Stromal cell of bone marrow (primary cell): ENCODE results near the gene FBXL7.

Source experiments
- DNase-seq: peaks from one replicate; pipeline ENCODE4 v3.0.0-alpha.2; 2012; ENCODE audit warnings: low read depth

The FBXL7 gene

DNA sequence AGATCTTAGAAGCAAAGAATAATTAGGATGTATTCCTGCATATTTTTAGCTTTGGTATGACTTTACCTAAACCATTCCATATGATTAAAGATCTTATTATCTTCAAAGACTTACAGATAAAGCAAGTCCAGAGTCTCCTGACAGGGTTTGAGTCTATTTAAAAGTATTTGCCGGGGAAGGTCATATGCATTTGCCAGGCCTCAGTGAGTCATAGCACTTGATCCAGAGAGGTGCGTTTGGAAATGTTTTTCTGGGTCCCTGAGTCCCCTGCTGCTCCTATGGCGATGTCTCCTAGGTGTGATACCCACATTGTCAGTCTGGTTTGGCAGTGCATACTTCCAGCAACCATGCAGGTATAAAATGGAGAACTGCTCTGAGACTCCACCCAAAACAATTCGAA, 217.0 kb downstream of the FBXL7 start:
- DNase-seq: no peak

DNA sequence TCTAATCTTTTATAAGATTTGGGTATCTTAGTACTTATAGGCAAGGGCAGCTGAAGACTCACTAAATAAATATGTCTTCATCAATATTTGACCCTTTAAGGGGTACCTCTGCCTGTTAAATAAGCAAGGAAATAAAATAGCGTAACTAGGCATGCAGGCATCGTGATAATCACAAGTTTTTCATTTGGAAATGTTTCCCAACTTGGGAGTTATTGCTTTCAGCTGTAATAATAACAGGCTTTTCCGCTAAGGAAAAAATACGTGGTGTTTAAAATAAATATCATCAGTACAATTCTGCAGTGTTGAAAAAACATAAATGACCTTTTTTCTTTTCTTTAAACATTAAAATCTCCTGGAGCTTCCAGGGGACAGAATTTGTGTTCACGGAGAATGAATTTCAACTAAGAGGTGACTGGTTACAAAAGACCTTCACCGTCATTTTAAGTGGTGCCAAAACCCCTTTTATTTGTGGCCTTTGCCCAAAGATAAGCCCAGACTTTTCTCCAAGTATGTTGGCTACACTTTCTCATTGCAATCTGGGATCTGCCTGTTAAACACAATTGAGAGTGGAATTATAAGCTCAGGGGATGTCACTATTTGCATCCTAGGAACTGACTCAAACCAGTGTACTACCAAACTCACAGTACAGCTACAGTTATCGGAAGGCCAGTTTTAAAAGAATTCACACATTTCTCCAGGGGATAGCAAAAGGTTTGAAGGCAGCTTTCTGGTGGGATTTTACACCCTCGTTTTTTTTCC, 218.6 kb downstream of the FBXL7 start:
- no peak for DNase-seq

DNA sequence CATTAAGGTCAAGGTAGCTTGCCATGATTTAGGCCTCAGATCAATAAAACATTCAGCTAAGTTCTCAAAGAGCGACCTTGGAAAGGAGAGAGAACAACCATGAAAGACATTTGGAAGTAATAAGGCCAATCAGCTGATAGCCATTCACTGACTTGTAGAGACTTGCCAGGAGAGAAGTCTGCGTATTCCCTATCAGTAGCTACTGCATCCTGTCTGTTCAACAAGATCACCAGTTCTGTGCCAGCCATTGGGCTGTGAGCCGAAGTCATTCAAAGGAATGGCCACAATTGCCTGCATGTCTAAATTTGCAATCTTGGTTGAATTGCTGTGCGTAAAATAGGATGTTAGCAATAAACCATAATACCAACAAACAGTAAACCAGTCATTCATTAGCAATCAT, 219.8 kb downstream of the FBXL7 start:
- DNase-seq: no peak

DNA sequence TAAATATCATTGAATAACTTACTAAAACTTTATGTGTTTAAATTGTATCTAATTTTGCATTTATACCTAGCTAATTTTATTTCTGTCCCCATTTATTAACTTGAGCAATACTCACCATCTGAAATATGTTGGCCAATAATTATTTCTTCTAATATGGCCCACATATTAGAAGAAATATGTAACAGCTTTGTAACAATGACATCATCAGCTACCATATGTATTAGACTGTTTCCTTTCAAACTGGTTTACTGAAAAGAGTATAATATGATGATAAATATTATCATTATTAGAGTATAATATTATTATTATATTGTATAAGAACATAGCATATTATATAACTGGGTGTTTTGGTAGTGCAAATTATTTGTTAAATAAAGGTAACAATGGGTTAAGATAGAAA, 220.5 kb downstream of the FBXL7 start:
- DNase-seq: no peak

DNA sequence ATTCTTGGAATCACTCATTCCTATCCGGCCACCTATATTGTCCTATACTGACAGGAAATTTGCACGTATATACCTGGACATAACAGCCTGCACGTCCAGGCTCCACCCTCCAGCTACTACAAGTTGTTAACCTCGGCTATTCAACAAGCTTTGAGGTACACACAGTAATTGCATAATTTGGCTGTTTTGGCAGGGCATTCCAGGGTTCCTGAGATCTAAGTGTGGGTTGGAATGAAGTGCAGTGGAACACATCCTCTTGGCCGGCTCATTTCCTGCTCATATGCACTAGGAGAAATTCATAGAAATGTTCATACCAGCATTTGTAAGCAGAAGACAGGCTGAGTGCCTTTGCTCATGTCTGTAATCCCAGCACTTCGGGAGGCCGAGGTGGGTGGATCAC, 222.3 kb downstream of the FBXL7 start:
- DNase-seq: no peak

DNA sequence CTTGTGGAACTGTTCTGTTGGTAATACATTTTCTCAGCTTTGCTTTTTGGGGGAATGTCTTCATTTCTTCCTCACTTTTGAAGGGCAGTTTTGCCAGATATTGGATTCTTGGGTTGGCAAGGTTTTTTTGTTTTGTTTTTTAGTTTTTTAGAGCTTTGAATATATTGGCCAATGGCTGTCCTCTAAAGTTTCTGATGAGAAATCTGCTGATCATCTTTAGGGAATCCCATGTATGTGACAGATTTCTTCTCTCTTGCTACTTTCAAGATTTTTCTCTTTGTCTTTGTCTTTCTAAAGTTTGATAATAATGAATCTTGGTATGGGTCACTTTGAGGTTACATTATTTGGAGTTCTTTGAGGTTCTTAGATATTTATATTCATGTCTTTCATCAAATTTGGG, 227.4 kb downstream of the FBXL7 start:
- DNase-seq: no peak

DNA sequence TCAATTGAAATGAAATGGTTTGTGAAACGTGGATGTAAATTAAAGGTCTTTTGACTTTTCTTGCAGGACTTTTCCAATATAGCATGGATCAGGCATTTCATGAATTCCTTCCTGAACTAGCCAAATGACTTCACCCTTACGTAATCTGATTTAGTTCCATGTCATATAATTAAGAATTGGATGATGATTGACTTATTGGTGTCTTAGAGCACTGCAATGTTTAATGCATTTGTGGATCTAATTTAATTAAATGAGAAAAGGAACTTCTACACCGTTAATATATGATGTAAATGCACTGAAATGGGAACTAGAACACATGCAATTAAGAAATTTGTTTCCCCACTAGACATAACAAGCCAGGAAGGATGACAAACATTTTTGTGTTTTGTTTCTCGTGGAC, 228.8 kb downstream of the FBXL7 start:
- no peak for DNase-seq

DNA sequence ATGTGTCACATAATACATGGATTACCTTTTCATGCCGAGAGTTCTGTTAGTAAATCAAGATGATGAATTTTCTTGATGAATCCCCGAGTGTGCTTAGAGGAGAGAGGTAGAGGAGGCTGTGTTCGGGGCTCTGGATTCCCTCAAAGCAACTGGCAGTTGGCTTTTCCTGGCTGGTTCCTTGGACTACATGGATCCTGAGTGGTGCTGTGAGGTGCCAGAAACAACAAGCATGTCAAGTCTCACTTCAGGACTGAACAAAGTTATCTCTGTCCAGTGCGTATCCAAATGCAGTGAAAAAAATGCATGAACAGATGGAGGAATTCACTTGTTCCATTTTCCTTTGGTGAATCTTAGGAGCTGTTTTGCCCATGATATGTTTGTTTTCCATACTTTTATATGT, 231.7 kb downstream of the FBXL7 start:
- no peak for DNase-seq

DNA sequence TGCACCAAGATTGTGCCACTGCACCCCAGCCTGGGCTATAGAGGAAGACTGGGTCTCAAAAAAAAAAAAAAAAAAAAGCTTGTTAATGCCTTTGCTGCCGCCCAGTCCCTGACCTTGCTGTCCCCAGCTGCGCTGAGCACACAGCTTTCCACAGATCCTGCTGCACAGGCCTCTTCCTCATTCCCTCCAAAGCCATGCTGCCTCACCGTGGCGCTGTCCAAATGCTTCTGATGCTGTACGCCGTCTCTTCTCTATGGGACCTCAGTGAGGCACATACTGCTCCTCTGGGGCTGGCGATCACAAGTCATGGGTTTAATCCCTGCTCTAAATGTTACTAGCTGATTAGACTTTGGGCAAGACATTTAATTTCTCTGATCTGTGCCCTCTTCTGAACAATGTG, 234.1 kb downstream of the FBXL7 start:
- DNase-seq: no peak

DNA sequence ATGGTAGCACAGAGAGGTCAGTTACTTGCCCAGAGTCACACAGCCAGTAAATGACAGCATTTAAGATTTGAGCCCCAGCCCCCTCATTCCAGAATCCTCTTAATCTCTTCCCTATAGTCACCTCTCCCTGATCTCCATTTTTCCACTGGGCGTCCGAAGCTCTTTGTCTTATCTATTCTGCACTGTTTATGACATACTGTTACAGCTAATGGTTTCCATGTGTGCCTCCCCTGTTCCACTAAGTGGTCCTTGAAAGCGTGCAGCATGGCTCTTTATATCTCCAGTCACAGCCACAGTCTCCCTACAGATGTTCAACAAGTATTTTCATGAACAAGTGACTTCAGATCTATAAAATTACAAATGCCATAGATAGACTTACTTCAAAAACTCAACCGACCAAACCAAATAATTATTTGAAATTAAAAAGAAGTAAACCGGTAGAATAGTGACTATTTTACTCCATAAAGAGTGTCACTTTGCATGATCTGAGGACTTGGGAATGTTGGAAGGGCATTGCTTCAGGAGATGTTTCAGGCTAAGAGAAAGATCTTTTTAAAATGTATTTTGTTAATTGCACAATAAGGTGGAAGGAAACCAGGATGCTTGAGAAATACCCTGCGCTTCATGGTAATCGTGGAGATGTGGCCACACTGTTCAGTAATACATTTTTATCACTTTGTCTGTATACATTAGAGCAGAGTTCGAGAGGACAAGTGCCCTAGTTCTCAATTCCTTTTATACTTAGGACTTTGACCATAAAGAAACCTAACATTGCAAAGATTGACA, 237.2 kb downstream of the FBXL7 start:
- DNase-seq: no peak

DNA sequence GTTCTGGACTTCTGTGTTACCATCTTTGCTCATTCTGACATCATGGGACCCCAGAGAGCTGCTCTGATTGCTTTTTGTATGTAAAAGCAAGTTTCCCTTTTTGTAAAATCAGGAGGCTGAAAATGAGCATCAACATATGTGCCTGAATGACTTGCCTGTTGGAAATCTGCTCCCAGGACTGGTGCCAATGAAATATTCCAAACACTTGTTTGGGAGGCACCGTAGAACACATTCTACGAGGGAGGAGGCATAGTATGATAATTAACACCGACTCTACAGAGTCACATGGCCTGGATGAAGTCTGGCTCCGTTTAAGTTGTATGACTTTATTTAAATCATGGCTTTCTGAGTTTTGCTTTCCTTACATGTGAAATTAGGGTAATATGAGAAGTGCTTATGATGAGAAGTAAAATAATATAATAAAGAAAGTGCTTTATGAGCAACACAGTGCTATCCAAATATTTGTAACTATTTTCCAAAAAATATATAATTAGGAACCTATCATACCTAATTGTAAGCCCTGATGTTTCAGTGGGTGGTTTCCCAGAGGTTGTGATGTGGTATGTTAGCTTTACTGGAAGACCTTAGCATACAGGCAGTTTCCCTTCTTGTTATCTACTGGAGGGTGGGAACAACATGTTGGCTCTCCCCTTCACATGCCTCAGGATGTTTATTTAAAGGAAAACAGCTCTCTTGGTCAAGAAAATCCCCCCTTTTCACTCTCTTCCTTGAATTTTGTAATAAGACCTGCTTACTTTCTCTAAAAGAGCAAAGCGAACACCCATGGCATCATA, 238.1 kb downstream of the FBXL7 start:
- no peak for DNase-seq

DNA sequence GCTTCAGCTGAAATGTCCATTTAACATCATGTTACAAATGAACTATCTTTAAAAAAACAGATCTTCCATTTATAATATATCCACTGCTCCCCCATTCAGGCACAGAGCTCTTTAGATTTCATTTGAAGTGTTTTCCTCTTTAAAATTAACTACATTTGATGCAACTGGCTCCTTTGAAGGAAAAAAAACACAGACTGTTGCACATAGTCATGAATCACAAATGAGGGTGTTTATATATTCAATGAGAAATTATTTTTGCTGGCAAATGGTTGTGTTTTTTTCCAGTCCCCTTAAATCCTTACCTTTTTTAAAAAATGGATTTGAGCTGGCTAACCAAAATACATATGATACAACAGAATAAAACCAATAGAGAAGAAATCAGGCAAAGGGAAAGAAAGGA, 240.4 kb downstream of the FBXL7 start:
- DNase-seq: no peak

DNA sequence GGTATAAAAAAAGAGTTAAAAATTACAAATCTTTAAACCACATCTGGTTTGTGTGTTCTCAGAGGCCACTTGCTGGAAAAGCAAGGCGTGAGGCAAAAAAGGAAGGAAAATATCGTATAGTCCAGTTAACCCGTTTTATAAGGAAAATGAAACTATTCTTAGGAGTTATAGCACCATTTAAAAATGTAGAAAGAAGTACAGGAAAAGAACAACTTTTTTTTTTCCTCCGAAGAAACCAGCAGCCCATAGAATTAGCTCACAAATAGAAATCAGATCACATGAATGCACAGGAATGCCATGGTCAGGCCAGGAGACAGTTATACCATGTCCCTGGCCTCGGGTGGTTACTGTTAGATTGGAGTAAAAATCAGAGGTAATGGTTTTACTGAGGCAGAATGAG, 241.6 kb downstream of the FBXL7 start:
- DNase-seq: no peak

DNA sequence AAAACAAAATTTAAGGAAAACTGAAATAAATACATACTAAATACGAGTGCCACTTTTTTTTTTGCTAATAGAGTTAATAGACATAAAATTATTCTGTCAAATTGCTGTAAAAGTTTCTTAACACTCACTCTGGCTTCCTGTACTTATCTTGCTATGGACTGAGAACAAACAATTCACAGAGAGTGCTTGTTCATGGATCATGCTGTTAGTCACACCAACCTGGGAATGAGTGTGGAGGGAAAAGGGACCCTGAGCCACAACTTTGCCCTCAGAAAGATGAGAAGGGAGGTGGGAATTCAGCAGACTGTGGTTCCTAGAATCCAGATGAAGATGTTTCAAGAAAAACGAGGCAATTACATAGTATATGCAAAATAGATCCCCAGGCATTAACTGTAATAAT, 246.9 kb downstream of the FBXL7 start:
- no peak for DNase-seq

DNA sequence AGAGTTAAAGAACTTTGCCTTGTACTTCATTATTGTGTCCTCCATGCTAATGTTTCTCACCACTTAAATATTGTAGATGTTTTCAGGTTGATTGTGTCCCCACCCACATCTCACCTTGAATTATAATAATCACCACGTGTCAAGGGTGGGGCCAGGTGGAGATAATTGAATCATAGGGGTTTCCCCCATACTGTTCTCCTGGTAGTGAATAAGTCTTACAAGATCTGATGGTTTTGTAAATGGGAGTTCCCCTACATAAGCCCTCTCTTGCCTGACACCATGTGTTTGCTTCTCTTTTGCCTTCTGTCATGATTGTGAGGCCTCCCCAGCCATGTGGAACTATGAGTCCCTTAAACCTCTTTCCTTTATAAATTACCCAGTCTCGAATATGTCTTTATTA, 248.3 kb downstream of the FBXL7 start:
- no peak for DNase-seq

DNA sequence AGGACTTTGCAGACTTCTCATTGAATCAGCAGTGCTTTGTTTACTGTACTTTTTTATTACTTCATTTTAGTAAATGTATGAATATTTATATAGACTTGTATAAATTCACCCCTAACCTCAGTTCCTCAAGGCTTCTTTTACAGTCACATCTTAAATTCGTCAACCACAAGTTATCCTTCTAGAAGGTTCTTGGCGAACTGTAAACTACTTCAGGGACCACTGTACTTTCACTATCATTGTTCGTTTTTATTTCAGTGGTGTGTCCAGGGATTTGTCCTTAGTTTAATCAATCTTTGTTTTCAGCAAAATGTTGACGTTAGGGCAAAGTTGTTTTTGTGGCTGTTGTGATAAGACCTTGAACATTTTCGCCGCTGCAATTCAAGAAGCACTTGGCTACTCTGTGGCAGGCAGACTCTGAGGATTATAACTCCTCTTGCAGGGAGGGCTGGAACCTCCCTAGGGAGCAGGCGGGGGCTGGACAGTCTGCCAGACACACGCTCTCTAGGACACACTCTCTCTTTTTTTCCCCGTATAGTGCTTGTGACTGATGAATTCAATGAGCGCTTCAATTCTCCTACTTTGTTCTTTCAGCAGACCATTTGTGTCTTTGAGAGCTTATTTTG, 252.8 kb downstream of the FBXL7 start:
- DNase-seq: peak; percentile 18

DNA sequence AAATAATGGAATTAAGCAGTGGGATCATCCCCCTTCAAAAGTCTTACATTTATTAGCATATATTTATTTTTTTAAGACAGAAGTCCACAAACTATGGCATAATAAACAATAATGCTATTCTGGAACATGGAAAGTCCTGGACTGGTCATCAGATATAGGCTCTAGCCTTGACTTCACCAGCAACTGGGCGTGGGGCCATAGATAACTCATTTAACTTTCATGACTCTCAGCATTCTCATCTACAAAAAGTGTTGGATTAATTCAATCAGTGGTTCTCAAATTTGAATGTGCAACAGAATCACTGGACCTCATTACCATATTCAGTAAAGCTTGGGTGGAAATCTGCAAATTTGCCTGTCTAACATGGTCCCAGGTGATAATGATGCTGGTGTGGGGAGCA, 253.8 kb downstream of the FBXL7 start:
- DNase-seq: no peak

DNA sequence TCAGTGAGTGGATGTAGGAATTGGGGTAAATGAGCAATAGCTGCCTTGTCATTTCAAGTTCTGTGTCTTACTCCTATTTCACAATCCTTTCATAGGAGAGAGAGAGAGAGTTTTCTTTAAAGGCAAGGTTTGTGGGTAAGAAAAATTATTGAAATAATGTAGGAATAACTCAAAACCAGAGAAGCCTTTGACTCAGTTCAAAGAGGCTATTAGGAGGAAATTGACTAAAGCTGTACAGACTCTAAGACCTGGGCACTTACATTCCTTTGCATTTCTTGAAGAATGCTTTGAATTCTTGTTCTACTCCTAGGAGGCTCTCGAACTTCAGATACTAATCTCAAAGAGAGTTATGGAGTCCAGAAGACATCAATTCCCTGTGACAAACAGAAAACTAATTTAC, 257.1 kb downstream of the FBXL7 start:
- peak; percentile 44 for DNase-seq

DNA sequence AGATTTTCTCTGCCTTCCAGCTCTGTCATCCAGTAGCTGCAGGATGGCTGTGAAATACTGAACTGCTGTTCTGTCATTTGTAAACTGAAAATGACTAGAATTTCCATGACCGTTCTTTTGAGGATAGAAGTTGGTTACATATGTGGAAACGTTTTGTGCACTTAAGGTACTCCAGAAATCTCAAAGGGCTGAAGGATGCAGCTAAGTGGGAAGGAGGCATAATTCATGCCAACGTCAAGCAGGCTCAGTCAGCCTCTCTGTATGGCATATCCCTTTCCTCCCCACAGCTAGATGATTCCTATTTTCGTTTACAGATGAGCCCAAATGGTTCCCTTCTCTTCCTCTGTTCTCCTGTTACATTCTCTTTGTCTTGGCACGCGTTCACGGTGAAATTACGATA, 257.6 kb downstream of the FBXL7 start:
- DNase-seq: no peak

DNA sequence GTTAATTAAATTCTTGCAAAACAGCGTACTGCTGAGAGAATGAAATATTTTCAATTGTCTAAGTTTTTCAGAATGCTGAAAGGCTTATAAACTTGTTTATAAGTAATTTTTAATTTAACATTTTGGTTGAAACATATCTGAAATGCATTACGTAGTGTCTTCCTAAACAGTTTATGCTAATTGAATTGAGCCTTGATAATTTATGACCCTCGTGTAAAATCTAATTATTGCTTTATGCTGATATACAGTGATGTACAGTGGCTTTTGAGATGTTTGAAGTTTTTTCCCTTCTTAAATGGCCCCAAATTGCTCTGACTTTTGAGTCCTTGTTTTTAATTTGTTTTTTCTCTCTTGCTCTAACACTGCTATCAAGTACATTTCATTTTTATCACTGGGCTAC, 262.7 kb downstream of the FBXL7 start:
- DNase-seq: no peak

DNA sequence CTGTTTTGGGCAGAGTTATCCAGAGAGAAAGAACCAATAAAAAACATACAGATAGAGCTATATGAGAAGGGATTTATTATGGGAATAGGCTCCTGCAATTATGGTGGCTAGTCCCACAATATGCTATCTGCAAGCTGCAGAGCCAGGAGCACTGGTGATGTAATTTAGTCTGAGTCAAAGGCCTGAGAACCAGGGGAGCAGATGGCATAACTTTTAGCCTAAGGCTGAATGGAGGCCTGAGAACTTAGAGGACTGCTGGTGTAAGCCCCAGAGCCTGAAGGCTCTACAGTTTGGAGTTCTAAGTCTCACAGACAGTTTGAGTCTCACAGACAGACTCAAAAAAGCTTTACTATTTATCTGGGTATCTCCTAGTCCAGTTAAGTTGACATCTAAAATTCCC, 263.8 kb downstream of the FBXL7 start:
- DNase-seq: peak; percentile 8

DNA sequence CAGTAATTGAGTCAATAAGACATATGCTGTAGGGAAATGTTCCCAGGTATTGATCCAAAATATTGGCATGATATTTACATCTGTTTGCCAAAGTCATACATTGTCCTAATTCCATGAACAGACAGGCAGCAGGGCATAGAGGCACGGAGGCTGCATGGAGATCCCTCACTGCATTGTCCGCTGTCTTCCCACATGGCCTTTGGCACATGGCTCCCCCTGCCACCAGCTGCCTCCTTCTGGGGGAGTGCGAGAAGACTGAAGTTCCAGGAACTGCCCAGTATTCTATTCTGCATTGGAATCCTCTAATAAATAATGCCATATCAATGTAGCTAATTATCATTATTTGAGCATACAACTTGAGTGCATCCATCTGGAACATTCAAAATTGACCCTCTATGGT, 269.0 kb downstream of the FBXL7 start:
- DNase-seq: no peak

DNA sequence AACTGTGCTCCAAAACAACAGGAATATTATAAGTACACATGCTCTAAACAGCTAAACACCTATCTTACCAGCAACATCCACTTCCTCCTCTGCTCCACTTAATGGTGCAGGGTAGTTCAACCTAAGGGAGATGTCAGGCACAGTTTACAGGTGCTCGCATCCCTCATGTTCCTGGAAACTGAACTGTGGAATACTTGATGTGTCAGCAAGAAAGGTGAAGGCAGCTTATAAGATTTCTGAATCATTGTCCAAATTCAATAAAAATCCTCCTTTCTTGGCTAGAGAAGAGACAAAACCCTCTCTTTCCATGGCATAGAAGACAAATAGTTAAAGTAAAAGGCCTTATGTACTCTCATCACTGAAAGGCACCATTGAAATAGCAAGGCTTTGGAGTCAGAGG, 272.2 kb downstream of the FBXL7 start:
- no peak for DNase-seq
